Upper lobe of right lung (tissue), 1 donor: ENCODE measurements around the gene CCDC24. TPM values are rescaled to one million over a fixed set of nuclear protein-coding genes. Genes with fewer than 3 reads are reported as not detected.

Source experiments
- ATAC-seq: fragments of 200-7000 bp; cut with Tn5 transposase; one replicate; pipeline ENCODE4 v1.9.1; 2020; ENCODE audit warnings: mild to moderate bottlenecking, moderate library complexity
- DNase-seq: peaks from one replicate; pipeline ENCODE4 v3.0.0-alpha.2; 2020
- H3K27ac ChIP-seq: fragments of 200-600 bp; one replicate; pipeline ENCODE4 v1.8.0; 2022
- H3K27me3 ChIP-seq: fragments of 200-600 bp; one replicate; pipeline ENCODE4 v1.8.0; 2022; ENCODE audit warnings: mild to moderate bottlenecking
- H3K36me3 ChIP-seq: fragments of 200-600 bp; one replicate; pipeline ENCODE4 v1.8.0; 2022
- H3K4me1 ChIP-seq: fragments of 200-600 bp; one replicate; pipeline ENCODE4 v1.8.0; 2022
- H3K4me3 ChIP-seq: fragments of 200-600 bp; one replicate; pipeline ENCODE4 v1.8.0; 2022; ENCODE audit warnings: mild to moderate bottlenecking
- H3K9me3 ChIP-seq: fragments of 200-600 bp; one replicate; pipeline ENCODE4 v1.8.0; 2022
- CTCF ChIP-seq: fragments of 200-600 bp; IDR thresholded peaks from one replicate; pipeline ENCODE4 v1.8.0; 2022; ENCODE audit warnings: antibody characterized with exemption
- intact Hi-C: fragments of 100-400 bp; cut with DNase I; formaldehyde crosslinking; loops from one replicate; pipeline ENCODE4 v1.11.0; 2022
- total RNA-seq: library from RNA; stranded (reverse); fragmentation: NEBNext Ultra II Directional; extraction: Animal tissue kit (Norgen Biotek cat#: 25700); gene quantifications from one replicate; pipeline ENCODE4 v1.2.1, GENCODE V29; 2021
- donor health status: DM: no; HTN: yes; CAD: no; lungs with severe emphysema.

CCDC24 gene
- total RNA-seq, 1 donor from 2014 or later, result 5.3 TPM

GRCh38 chr1:43960798-43961197, 30.6 kb upstream of the CCDC24 start:
- Histone ChIP-seq H3K9me3 (no peaks in the 10 kb centered on the region), H3K4me3 (no peak overlapping the region), H3K27me3 (no peaks in the 10 kb centered on the region), H3K4me1 (no peaks in the 10 kb centered on the region), H3K27ac (no peak overlapping the region), H3K36me3 (peaks cover 56% of the 10 kb centered on the region)
- no peak for TF ChIP-seq CTCF
- no peak for DNase-seq
- intact Hi-C loops, result no loop called here
- no peak for ATAC-seq

- H3K27me3 ChIP-seq, result no peaks in the 10 kb centered on the region
- no peaks in the 10 kb centered on the region for H3K4me1 ChIP-seq
- no peak overlapping the region for H3K27ac ChIP-seq
- peaks cover 51% of the 10 kb centered on the region for H3K36me3 ChIP-seq
- intact Hi-C loops, result no loop called here
- H3K4me3 ChIP-seq, result no peak overlapping the region
- DNase-seq, result no peak
- no peak for TF ChIP-seq CTCF
- no peaks in the 10 kb centered on the region for H3K9me3 ChIP-seq
- no peak for ATAC-seq
Measured at GRCh38 chr1:43961692-43962091, 29.7 kb upstream of the CCDC24 start.

- ATAC-seq, result no peak
- no peak for DNase-seq
- Histone ChIP-seq H3K27me3 (no peaks in the 10 kb centered on the region), H3K27ac (no peak overlapping the region), H3K9me3 (no peaks in the 10 kb centered on the region), H3K4me1 (no peaks in the 10 kb centered on the region), H3K36me3 (peaks cover 46% of the 10 kb centered on the region), H3K4me3 (no peak overlapping the region)
- intact Hi-C loops, result no loop called here
- no peak for TF ChIP-seq CTCF
Measured at GRCh38 chr1:43962324-43962723, 29.1 kb upstream of the CCDC24 start.

- no peak overlapping the region for H3K27ac ChIP-seq
- DNase-seq (no peak), ATAC-seq (no peak)
- no peaks in the 10 kb centered on the region for H3K9me3 ChIP-seq
- no peak for TF ChIP-seq CTCF
- intact Hi-C loops, result no loop called here
- no peaks in the 10 kb centered on the region for H3K27me3 ChIP-seq
- H3K36me3 ChIP-seq, result peaks cover 39% of the 10 kb centered on the region
- H3K4me3 ChIP-seq, result no peak overlapping the region
- H3K4me1 ChIP-seq, result no peaks in the 10 kb centered on the region
Measured at GRCh38 chr1:43963006-43963405, 28.4 kb upstream of the CCDC24 start.

GRCh38 chr1:43963890-43964289, 27.5 kb upstream of the CCDC24 start:
- intact Hi-C loops, result no loop called here
- Histone ChIP-seq H3K9me3 (no peaks in the 10 kb centered on the region), H3K36me3 (peaks cover 30% of the 10 kb centered on the region), H3K4me3 (no peak overlapping the region), H3K4me1 (no peaks in the 10 kb centered on the region), H3K27me3 (no peaks in the 10 kb centered on the region), H3K27ac (no peak overlapping the region)
- DNase-seq (no peak), ATAC-seq (no peak)
- no peak for TF ChIP-seq CTCF

- DNase-seq (no peak), ATAC-seq (no peak)
- Histone ChIP-seq H3K4me3 (no peak overlapping the region), H3K9me3 (no peaks in the 10 kb centered on the region), H3K4me1 (peaks cover 3% of the 10 kb centered on the region), H3K27ac (no peak overlapping the region), H3K27me3 (no peaks in the 10 kb centered on the region), H3K36me3 (peaks cover 16% of the 10 kb centered on the region)
- TF ChIP-seq CTCF, result no peak
- intact Hi-C loops, result no loop called here
Measured at GRCh38 chr1:43965316-43965715, 26.1 kb upstream of the CCDC24 start.
